Stimulated activated CD8-positive, alpha-beta memory T cell treated with anti-CD3 and anti-CD28 coated beads, Interleukin-7, amount 100 ng/mL, for 1 hour (primary cell): ENCODE measurements around the gene TDRD12.
"Not testable (repeated sequence)": the region's sequence is repeated elsewhere in the genome, so short reads cannot be mapped to it uniquely, and the experiment has no call there.

Experiments used
- DNase-seq, 2 donors: peaks; one replicate each; pipeline ENCODE4 v3.0.0-alpha.2; 2020; ENCODE audit warnings: low read depth in 2 of 2

Gene TDRD12

GRCh38 chr19:32867436-32867835 is 147.9 kb downstream of the TDRD12 start:
- DNase-seq: not testable (repeated sequence)

- no peak for DNase-seq
These were observed 148.8 kb downstream of the TDRD12 start for GRCh38 chr19:32868206-32868950.

DNA sequence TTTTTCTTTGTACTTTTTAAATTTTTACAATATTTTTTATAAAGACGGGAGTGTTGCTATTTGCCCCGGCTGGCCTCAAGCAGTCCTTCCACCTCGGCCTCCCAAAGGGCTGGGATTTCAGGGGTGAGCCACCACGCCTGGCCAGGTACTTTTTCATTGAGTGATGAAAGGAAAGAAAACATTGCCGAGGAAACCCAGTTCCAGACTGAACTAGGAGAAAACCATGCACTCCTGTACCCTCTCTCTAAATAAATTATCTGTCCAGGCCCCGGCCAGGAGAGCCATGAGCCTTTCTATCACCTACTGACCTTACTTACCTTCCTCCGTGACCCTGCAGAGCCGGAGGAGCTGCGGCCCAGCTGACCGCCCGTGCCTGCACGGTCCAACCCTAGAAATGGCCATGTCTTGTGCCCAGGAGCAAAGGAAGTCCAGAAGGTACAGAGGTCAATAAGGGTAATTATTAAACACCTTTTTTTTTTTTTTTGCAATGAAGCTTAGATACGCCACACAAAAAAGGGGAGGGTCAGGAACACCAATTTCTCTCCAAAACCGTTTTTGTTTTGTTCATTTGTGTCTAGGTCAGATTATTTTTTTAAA is 149.9 kb downstream of the TDRD12 start, which contains the start of gene SLC7A9:
Gene SLC7A9, minus strand, starts transcription at position 399 of the 597 bp plus-strand sequence. CDS start 1,233 bp downstream, outside the sequence.
- no peak for DNase-seq

DNA sequence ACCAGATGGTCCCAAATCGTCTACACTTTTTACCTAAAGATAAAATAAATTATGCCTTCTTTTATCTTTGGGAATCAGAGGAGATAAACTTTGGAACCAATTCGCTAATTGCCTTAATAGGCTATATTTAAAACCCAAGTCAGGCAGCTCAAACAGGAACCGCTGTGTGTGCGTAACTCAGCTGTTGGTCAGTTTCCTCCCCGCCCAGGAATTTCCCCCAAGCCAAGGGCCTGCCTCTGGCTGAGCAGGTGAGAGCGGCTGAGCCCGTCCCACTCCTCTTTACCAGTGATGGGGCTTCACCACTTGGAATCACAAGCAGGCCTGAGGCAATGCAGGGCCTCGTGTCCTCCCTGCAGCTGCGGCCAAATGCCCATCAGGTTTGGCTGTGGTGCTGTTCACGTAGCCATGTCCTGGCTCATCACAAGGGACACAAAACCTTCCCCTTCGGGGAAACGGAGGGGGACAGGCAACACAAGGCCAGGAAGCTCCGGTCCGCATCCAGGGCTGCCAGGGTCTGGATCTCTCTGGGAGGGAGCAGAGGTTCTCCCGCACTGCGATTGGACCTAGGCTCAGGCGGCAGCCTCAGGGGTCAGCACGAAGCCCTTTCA is 150.5 kb downstream of the TDRD12 start:
- DNase-seq: no peak

- DNase-seq: no peak
These were observed 151.4 kb downstream of the TDRD12 start for GRCh38 chr19:32870981-32871451.

GRCh38 chr19:32872391-32872790 is 152.8 kb downstream of the TDRD12 start:
- no peak for DNase-seq

- DNase-seq: no peak
These were observed 153.8 kb downstream of the TDRD12 start for GRCh38 chr19:32873247-32873959.

DNA sequence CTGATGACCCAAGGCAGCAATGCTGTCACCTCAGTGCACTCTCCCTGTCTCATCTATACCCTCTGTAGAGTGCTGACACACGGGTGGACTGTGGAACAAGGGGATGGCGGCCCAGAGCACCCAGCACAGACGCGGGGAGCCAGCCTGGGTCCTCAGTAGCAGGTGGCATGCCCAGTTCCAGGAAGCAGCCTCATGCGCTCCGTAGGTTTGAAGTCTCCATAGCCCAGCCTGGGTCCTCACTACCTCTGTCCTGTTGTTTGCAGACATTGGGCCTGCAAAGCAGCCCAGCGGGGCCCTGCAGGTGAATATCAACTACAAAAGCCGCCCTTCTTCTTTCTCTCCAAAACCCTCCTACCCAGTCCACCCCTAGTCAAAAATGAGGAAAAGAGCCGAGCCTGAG is 155.0 kb downstream of the TDRD12 start:
- DNase-seq: no peak

DNA sequence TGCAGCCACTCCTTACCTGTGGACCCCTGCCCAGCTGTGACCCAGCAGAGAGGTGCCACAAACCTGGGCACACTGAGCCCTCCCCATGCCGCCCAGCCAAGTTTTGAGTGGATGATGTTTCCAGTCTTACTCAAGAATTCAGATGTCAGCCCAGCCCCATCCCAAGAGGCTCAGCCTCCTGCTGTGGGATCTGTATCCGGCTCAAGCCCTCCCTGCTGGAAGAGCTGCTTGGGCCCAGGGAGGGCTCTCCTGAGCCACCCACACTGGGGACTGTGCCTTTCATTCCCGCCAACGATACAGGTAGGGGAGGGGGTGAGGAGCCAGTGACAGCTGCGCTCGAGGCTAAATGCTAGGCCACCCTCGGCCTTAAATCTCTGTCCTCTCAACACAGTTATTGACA is 155.9 kb downstream of the TDRD12 start:
- DNase-seq: no peak

GRCh38 chr19:32876236-32876918 is 156.8 kb downstream of the TDRD12 start:
- DNase-seq: no peak

DNA sequence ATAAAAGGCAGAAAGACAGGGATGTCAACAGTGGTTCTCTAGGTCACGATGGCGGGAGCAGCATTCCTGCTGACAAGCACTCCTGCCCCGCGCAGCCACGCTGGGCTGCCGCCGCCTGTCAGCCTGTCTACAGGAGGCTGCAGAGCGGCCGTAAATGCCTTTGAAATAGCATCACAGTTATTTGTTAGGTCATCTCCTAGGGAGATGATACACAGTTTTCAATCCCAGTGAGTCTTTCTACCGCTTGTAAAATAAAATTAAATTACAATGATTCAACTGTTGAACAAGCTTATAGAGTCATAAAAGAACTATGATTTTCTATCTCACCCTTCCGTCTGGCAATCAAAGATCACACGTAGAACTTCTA is 157.3 kb downstream of the TDRD12 start:
- DNase-seq: no peak
